ENCODE data around the gene BORCS5.

The BORCS5 gene

GRCh38 chr12:12353807-12354206 lies 3.1 kb upstream of the BORCS5 start:
- DNase-seq = no peak

- DNase-seq = no peak
These were observed 397 bp upstream of the BORCS5 start for GRCh38 chr12:12356467-12356895.

DNA sequence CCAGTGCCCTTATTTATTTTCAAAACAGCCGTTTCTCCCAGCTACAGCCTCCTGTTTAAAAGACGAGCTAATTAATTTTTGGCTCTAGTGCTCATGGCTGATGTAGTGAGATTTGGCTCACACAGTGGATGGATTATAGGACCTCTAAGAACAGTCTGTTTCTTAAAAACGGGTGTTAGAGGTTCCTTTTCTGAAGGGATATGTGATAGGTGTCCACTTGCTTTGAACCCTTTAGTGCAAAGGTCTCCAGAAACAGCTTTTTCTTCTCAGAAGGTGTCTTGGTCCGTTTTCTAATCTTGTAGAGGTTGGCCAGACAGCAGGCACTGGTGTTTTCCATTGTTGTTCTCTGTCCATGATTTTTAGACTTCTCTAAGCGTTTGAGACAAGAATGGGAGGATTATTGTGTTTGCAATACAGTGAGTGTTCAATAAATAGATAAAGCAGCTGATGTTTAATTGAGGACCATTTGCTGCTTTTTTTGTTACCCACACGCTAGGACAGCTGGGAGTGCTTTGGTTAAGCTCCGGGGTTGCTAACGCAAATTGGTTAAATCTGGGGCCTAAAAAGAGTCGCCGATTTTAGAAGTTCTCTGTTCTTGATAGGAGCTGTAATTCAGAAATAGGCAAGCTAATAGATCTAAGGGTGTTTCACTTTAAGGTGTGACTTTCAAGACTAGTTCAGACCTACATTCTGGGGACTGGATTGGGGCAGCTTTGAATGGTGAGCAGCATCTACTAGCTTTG lies 1.0 kb downstream of the BORCS5 start:
- DNase-seq = no peak

- DNase-seq = no peak
These were observed 1.6 kb downstream of the BORCS5 start for GRCh38 chr12:12358528-12358927.

DNA sequence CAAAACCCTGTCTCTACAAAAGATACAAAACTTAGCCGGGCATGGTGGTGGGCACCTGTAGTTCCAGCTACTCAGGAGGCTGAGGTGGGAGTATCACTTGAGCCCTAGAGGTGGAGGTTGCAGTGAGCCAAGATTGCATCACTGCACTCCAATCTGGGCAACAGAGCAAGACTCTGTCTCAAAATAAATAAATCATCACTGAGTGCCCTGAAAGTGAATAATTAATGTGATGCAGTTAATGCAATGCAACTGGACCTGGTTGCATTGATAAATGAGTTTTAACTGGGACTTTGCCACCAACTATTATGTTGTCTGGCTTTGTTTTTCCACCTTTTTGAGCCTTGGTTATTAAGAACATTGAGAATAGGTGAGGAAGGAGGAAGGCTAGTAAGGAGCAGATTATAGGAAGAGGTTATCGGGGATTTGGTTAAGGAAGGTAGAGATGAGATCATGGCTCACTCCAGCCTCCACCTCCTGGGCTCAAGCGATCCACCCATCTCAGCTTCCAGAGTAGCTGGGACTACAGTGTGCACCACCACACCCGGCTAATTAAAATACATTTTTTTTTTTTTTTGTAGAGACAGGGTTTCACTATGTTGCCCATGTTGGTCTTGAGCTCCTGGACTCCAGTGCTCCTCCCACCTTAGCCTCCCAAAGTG lies 8.0 kb downstream of the BORCS5 start:
- DNase-seq = no peak

DNA sequence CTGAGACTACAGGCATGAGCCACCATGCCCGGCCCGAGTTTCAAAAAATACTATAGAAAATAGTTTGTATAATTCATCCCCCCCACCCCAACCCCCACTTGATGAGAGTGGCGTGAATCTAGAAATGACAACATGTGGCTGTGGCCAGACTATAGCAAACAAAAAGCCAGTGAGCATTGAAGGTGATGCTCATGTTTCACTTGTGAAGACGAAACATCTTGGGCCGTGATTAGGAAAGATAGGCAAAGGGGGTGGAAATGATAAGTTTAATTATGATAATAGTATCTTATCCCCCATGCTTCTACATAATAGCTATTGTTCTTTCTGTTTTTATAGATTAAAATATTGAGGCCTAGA lies 8.5 kb downstream of the BORCS5 start:
- no peak for DNase-seq

- DNase-seq = no peak
These were observed 9.1 kb downstream of the BORCS5 start for GRCh38 chr12:12365931-12366431.

DNA sequence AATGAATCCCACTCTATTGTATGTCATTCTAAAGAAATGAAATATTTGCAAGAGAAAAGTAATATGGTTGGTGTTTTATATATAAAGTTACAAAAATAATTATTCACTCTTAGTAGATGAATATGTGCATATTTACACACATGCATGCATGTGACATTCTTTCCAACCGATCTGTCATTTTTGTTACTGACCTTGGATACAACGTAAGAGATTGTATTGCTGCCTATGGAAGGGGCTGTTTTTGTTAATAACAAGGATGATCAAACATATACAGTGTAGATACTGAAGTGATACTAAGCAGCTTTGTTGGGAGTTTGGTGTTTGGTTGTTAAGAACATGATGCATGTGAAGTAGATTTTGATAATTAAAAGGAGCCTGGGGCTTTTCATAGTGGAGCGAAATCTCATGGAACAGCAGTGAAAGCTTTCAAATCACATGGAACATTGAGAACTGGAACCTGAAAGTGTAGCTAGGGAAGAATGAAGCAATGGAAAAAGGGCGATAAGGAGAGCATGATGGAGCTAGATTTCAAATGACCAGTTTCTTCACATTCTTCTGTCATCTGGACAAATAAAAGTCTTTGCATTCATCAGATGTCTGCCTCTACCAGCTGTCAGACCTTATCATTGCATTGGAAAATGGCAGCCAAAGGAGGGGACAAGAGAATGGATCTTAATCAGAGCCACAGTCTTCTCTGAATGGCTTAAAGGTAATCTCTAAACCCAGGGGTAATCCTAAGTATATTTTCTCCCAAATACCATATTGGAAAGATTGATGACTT lies 10.0 kb downstream of the BORCS5 start:
- no peak for DNase-seq

- no peak for DNase-seq
These were observed 10.7 kb downstream of the BORCS5 start for GRCh38 chr12:12367482-12367998.

GRCh38 chr12:12372946-12373722 lies 16.3 kb downstream of the BORCS5 start:
- no peak for DNase-seq

- DNase-seq = no peak
These were observed 20.0 kb downstream of the BORCS5 start for GRCh38 chr12:12376646-12377448.

GRCh38 chr12:12378616-12379015 lies 21.7 kb downstream of the BORCS5 start:
- DNase-seq = no peak

- DNase-seq = no peak
These were observed 23.2 kb downstream of the BORCS5 start for GRCh38 chr12:12379831-12380730.

GRCh38 chr12:12380949-12381593 lies 24.2 kb downstream of the BORCS5 start:
- DNase-seq = no peak

DNA sequence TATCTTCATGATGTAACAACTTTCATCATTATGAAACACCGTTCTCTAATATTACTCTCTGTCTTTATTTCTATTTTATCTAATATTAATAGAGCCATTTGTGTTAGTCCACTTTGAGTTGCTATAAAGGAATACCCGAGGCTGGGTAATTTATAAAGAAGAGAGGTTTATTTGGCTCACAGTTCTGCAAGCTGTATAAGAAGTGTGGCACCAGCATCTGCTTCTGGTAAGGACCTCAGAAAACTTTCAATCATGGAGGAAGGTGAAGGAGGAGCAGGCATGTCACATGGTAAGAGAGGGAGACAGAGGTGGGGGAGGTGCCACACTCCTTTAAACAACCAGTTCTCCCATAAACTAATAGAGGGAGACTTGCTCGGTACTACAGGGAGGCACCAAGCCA lies 25.1 kb downstream of the BORCS5 start:
- DNase-seq = no peak

GRCh38 chr12:12384571-12385340 lies 27.9 kb downstream of the BORCS5 start:
- peak; percentile 66 for DNase-seq

GRCh38 chr12:12387501-12387900 lies 30.6 kb downstream of the BORCS5 start:
- DNase-seq = no peak

GRCh38 chr12:12392413-12392812 lies 35.5 kb downstream of the BORCS5 start:
- no peak for DNase-seq

DNA sequence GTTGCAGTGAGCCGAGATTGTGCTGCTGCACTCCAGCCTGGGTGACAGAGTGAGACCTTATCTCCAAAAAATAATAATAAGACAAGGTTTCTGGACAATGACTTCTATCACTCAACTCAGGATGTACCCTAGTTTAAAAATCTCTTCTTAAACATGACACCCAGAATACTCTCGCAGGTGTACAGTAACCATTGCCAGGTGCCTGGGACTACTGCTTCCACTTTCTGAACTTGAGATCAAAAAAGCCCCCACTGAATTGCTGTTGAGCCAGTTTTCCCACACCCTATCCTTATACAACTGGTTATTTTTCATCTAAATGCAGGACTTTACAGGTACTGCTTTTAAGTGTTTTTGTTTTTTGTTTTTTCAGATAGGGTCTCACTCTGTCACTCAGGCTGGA lies 36.3 kb downstream of the BORCS5 start:
- DNase-seq = no peak
